ENCODE measurements around the gene SCYGR8.

DNA sequence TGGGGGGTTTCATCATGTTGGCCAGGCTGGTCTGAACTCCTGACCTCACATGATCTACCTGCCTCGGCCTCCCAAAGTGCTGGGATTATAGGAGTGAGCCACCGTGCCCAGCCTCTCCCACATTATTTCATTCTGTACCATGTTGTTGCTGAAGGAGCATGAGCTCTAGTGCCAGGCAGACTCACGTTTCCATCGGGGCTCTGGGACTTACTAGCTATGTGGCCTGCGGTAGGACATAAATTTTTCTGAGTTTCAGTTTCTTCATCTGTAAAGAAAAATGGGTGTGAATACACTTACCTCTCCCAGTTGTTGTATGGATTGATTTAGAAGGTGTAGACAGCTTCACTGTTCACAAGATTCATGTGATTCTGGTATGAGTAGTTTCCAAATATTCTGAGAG is 37.1 kb downstream of the SCYGR8 start:
- TF ChIP-seq, protein P1, sequence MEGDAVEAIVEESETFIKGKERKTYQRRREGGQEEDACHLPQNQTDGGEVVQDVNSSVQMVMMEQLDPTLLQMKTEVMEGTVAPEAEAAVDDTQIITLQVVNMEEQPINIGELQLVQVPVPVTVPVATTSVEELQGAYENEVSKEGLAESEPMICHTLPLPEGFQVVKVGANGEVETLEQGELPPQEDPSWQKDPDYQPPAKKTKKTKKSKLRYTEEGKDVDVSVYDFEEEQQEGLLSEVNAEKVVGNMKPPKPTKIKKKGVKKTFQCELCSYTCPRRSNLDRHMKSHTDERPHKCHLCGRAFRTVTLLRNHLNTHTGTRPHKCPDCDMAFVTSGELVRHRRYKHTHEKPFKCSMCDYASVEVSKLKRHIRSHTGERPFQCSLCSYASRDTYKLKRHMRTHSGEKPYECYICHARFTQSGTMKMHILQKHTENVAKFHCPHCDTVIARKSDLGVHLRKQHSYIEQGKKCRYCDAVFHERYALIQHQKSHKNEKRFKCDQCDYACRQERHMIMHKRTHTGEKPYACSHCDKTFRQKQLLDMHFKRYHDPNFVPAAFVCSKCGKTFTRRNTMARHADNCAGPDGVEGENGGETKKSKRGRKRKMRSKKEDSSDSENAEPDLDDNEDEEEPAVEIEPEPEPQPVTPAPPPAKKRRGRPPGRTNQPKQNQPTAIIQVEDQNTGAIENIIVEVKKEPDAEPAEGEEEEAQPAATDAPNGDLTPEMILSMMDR (IDR thresholded peaks at IDR 0.05) = no peak
- TF ChIP-seq POLR2A (IDR thresholded peaks at IDR 0.05) = no peak

Measured in suprapubic skin (tissue), 3 donors.